ENCODE data around the gene MICOS13.

The MICOS13 gene

DNA sequence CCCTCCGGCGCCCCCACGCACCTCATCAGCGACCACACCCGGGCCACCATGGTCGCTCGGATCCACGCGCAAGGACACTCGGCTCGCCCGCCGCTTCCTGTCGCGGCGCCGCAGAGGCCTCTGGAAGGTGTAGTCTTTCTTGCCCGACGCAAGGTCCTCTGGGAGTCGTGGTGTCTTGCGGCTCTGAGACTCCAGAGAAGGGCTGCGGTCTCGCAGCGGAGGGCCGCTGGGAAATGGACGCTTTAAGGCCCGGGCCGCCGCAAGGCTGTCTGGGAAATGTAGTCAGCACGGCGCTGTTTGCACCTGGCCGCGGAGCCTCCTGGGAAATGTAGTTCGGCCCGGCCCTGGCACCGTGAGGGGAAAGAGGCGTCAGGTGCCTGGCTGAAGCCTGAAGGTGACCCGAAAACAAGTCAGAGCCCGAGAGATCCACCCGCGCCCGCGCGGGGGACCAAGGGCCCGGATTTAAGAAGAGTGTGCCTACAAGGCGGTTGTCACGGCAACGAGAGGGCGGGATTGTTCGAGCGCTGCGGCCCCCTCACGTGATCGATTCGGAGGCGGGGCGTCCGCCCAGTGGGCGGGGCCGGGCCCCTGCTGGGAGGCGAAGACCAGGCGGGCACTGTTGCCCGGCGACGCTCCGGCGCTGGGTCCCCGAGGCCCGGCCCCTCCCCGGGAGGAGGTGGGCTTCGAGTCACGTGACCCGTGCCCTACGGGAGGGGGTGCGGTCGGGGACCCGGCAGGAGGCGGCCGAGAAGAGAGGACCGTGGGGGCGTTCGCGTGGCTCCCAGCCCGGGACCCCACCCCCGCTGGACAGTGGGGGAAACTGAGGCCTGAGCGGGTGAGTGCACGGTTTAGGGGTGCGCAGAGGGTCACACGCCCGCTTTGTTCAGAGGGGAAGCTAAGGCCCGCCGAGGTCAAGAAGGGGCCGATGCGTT is at the start of gene MICOS13, which contains the start of gene HSD11B1L:
Gene MICOS13 (minus strand): TSS at position 80 of the 932 bp plus-strand sequence. CDS start 30 bp downstream, at position 50.
Gene HSD11B1L (plus strand): TSS at position 591 of the 932 bp plus-strand sequence. CDS start 3,806 bp downstream, outside the sequence.
- peak; percentile 97 for DNase-seq (ENCODE audit: low spot score)
- in situ Hi-C loops (cut with MboI; ENCODE audit: low sequenced_read_pairs, unreplicated experiment): no loop called here
- TF ChIP-seq, protein P1, sequence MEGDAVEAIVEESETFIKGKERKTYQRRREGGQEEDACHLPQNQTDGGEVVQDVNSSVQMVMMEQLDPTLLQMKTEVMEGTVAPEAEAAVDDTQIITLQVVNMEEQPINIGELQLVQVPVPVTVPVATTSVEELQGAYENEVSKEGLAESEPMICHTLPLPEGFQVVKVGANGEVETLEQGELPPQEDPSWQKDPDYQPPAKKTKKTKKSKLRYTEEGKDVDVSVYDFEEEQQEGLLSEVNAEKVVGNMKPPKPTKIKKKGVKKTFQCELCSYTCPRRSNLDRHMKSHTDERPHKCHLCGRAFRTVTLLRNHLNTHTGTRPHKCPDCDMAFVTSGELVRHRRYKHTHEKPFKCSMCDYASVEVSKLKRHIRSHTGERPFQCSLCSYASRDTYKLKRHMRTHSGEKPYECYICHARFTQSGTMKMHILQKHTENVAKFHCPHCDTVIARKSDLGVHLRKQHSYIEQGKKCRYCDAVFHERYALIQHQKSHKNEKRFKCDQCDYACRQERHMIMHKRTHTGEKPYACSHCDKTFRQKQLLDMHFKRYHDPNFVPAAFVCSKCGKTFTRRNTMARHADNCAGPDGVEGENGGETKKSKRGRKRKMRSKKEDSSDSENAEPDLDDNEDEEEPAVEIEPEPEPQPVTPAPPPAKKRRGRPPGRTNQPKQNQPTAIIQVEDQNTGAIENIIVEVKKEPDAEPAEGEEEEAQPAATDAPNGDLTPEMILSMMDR (IDR thresholded peaks at IDR 0.05; ENCODE audit: borderline replicate concordance, control extremely low read depth, extremely low read depth, insufficient read depth, missing control alignments): no peak

- in situ Hi-C loops (cut with MboI; ENCODE audit: low sequenced_read_pairs, unreplicated experiment): no loop called here
- TF ChIP-seq, protein P1 (IDR thresholded peaks at IDR 0.05; ENCODE audit: borderline replicate concordance, control extremely low read depth, extremely low read depth, insufficient read depth, missing control alignments): no peak
- no peak for DNase-seq (ENCODE audit: low spot score)
These were observed 47.2 kb upstream of the MICOS13 start for GRCh38 chr19:5727453-5728050.

DNA sequence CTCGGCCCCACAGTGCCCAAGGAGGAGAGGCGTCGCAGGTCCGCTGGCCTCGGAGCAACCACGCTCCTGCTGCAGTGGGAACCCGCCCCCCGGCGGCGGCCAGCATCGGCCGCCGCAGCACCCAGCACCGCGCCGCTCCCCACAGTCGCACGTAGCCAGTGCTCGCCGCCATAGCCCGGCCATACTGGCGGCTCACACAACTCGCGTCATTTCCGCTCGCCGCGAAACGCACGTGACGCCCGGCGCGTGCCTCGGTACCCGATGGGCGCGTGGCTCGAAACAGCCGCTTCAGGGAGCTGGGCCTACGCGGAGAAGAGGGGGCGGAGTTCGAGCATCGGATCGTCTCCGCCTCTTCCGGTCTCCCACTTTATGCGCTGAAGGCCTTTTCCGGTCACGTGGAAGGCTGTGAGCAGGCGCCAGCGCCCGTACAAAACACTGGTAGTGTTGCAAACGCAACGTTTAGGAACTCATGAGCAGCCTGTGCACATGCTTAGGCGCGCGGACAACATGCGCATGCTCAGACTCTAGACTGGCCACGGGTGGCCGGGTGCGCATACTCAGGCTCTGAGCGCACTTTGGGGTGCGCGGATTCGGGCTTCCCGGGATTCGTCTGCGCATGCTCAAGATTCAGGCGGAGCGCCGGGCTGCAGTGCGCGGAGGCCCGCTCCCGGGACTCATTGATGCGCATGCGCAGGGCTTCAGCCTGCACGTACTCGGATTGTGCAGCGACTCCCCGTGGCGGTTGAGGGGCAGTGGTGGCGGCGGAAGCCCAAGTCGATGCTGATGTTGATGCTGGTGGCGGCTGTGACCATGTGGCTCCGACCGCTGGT is 39.9 kb upstream of the MICOS13 start, which contains the start of the genes CATSPERD and LONP1:
Gene CATSPERD (plus strand): TSS at position 677 of the 830 bp plus-strand sequence. CDS start 101 bp downstream, at position 778.
Gene LONP1 (minus strand): TSS at position 186 of the 830 bp plus-strand sequence. CDS start 14 bp downstream, at position 172.
- in situ Hi-C loops (cut with MboI; ENCODE audit: low sequenced_read_pairs, unreplicated experiment): no loop called here
- TF ChIP-seq, protein P1 (IDR thresholded peaks at IDR 0.05; ENCODE audit: borderline replicate concordance, control extremely low read depth, extremely low read depth, insufficient read depth, missing control alignments): peak; percentile 92
- DNase-seq (ENCODE audit: low spot score): peak; percentile 100

DNA sequence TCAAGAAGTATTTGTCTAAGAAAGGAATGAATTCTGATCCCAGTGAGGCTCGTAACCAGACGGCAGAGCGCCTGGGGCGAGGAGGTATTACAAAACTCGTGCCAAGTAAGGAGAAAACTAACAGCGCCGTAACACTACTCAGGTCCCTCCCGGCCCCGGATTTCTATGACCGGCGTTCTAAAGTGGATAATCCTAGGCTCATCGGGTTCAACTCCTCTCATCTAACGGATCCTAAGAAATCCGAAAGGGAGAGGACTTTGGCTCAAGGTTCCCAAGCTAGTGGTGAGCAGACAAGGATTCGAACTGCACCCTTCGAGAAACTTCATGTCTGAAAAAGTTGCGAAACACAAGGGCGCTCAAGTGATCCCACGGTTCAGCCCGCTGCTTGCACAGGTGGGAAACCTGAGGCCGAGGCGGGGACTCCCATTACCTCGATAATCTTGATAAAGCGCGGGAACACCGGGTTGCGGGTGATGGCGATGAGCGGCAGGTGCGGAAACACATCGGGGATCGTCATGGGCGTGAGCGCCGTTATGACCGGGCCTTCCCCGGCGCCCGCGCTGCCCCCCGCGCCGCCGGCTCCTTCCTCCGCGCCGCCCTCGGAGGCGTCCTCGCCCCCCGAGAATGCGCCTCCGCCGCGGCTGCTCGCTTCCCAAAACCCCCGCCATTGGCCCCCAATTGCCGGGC is 39.1 kb upstream of the MICOS13 start:
- no peak for DNase-seq (ENCODE audit: low spot score)
- TF ChIP-seq, protein P1 (IDR thresholded peaks at IDR 0.05; ENCODE audit: borderline replicate concordance, control extremely low read depth, extremely low read depth, insufficient read depth, missing control alignments): no peak

GRCh38 chr19:5718579-5719273 is 38.4 kb upstream of the MICOS13 start:
- TF ChIP-seq, protein P1 (IDR thresholded peaks at IDR 0.05; ENCODE audit: borderline replicate concordance, control extremely low read depth, extremely low read depth, insufficient read depth, missing control alignments): no peak
- peak; percentile 74 for DNase-seq (ENCODE audit: low spot score)
- in situ Hi-C loops (cut with MboI; ENCODE audit: low sequenced_read_pairs, unreplicated experiment): no loop called here

More for the DNA sequence above, 39.1 kb upstream of the MICOS13 start:
- in situ Hi-C loops (cut with MboI; ENCODE audit: low sequenced_read_pairs, unreplicated experiment): no loop called here
